Nephron (organoid): ENCODE results near the gene VIP.

Experiments used
- H3K27ac Mint-ChIP-seq, 3 experiments: 2 replicates each; pipeline ENCODE4 v1.8.0; 2020; ENCODE audit warnings: mixed read lengths in 3 of 3, mild to moderate bottlenecking in 2 of 3, moderate library complexity in 1 of 3
- H3K27me3 Mint-ChIP-seq: 2 replicates; pipeline ENCODE4 v1.8.0; 2021; ENCODE audit warnings: low read depth, mild to moderate bottlenecking, moderate library complexity, mixed read lengths
- H3K36me3 Mint-ChIP-seq: 2 replicates; pipeline ENCODE4 v1.8.0; 2020; ENCODE audit warnings: low read depth, mixed read lengths
- H3K4me1 Mint-ChIP-seq: 2 replicates; pipeline ENCODE4 v1.8.0; 2020; ENCODE audit warnings: mixed read lengths
- H3K4me3 Mint-ChIP-seq, 3 experiments: 2 replicates each; pipeline ENCODE4 v1.8.0; 2020; ENCODE audit warnings: mild to moderate bottlenecking in 3 of 3, mixed read lengths in 3 of 3, moderate library complexity in 2 of 3
- H3K9me3 Mint-ChIP-seq: 2 replicates; pipeline ENCODE4 v1.8.0; 2020; ENCODE audit warnings: mixed read lengths
- CTCF ChIP-seq, 3 experiments: fragments of 200-600 bp; sonication (generic); IDR thresholded peaks; one replicate each; pipeline ENCODE4 v1.5.0; 2021; ENCODE audit warnings: antibody characterized with exemption in 3 of 3; ENCODE audit not compliant: unreplicated experiment in 3 of 3

Gene VIP

GRCh38 chr6:152769159-152769558 lies 18.6 kb downstream of the VIP start:
- Mint-ChIP-seq H3K9me3 (no peaks in the 10 kb centered on the region), H3K27me3 (no peaks in the 10 kb centered on the region), H3K27ac (no peak overlapping the region), H3K4me1 (no peaks in the 10 kb centered on the region), H3K36me3 (no peaks in the 10 kb centered on the region), H3K4me3 (no peak overlapping the region)
- TF ChIP-seq CTCF (IDR thresholded peaks at IDR 0.05; ENCODE audit: unreplicated experiment in 3 of 3): no peak

- no peaks in the 10 kb centered on the region for H3K9me3 Mint-ChIP-seq
- no peak for TF ChIP-seq CTCF (IDR thresholded peaks at IDR 0.05; ENCODE audit: unreplicated experiment in 3 of 3)
- no peaks in the 10 kb centered on the region for H3K4me1 Mint-ChIP-seq
- no peak overlapping the region for H3K27ac Mint-ChIP-seq
- no peaks in the 10 kb centered on the region for H3K27me3 Mint-ChIP-seq
- no peak overlapping the region for H3K4me3 Mint-ChIP-seq
- no peaks in the 10 kb centered on the region for H3K36me3 Mint-ChIP-seq
These were observed 19.4 kb downstream of the VIP start for GRCh38 chr6:152769993-152770392.

GRCh38 chr6:152771061-152771687 lies 20.6 kb downstream of the VIP start:
- H3K4me3 Mint-ChIP-seq: no peak overlapping the region
- H3K9me3 Mint-ChIP-seq: no peaks in the 10 kb centered on the region
- H3K4me1 Mint-ChIP-seq: no peaks in the 10 kb centered on the region
- H3K27ac Mint-ChIP-seq: no peak overlapping the region
- TF ChIP-seq CTCF (IDR thresholded peaks at IDR 0.05; ENCODE audit: unreplicated experiment in 3 of 3): no peak
- H3K36me3 Mint-ChIP-seq: no peaks in the 10 kb centered on the region
- no peaks in the 10 kb centered on the region for H3K27me3 Mint-ChIP-seq

- H3K36me3 Mint-ChIP-seq: no peaks in the 10 kb centered on the region
- H3K27ac Mint-ChIP-seq: no peak overlapping the region
These were observed 24.8 kb downstream of the VIP start for GRCh38 chr6:152775428-152775827.

GRCh38 chr6:152776833-152777232 lies 26.2 kb downstream of the VIP start:
- no peak overlapping the region for H3K4me3 Mint-ChIP-seq
- no peak for TF ChIP-seq CTCF (IDR thresholded peaks at IDR 0.05; ENCODE audit: unreplicated experiment in 3 of 3)
- H3K27me3 Mint-ChIP-seq: no peaks in the 10 kb centered on the region
- H3K27ac Mint-ChIP-seq: no peak overlapping the region
- H3K36me3 Mint-ChIP-seq: no peaks in the 10 kb centered on the region
- no peaks in the 10 kb centered on the region for H3K9me3 Mint-ChIP-seq
- no peaks in the 10 kb centered on the region for H3K4me1 Mint-ChIP-seq

More at GRCh38 chr6:152775428-152775827, 24.8 kb downstream of the VIP start:
- Mint-ChIP-seq H3K4me3 (no peak overlapping the region), H3K27me3 (no peaks in the 10 kb centered on the region), H3K4me1 (no peaks in the 10 kb centered on the region), H3K9me3 (no peaks in the 10 kb centered on the region)
- no peak for TF ChIP-seq CTCF (IDR thresholded peaks at IDR 0.05; ENCODE audit: unreplicated experiment in 3 of 3)

GRCh38 chr6:152783217-152783878 lies 32.8 kb downstream of the VIP start:
- no peaks in the 10 kb centered on the region for H3K36me3 Mint-ChIP-seq
- no peak for TF ChIP-seq CTCF (IDR thresholded peaks at IDR 0.05; ENCODE audit: unreplicated experiment in 3 of 3)
- no peaks in the 10 kb centered on the region for H3K27me3 Mint-ChIP-seq
- H3K4me1 Mint-ChIP-seq: no peaks in the 10 kb centered on the region
- H3K4me3 Mint-ChIP-seq: no peak overlapping the region
- no peaks in the 10 kb centered on the region for H3K9me3 Mint-ChIP-seq
- no peak overlapping the region for H3K27ac Mint-ChIP-seq
